T-cell (primary cell): ENCODE data around the gene GHRH. TPM values are rescaled to one million over a fixed set of nuclear protein-coding genes. Genes with fewer than 3 reads are reported as not detected.
A peak's percentile ranks its signal among the peaks of the same experiment; 100 is the strongest.

ENCODE experiments used
- ATAC-seq, 4 experiments: fragments of 200-7000 bp in 3 of 4; fragments of 150-1000 bp in 1 of 4; cut with Tn5 transposase; replicated peaks in 1 of 4; 1 replicate in 3 of 4; 2 replicates in 1 of 4; pipeline ENCODE4 v1.10.0; 2021; ENCODE audit warnings: moderate library complexity in 3 of 4, mild to moderate bottlenecking in 2 of 4, moderate number of reproducible peaks in 1 of 4
- CTCF ChIA-PET, 2 donors: fragments of 300-600 bp; sonication (Branson Sonifier 250); formaldehyde crosslinking; loops; one replicate each; lab custom pipeline; 2022; ENCODE audit warnings: antibody characterized with exemption in 2 of 2; lab: Charles Lee
- POLR2A ChIA-PET, 2 donors: fragments of 300-600 bp; sonication (Branson Sonifier 250); formaldehyde crosslinking; loops; one replicate each; lab custom pipeline; 2022; ENCODE audit warnings: antibody characterized with exemption in 2 of 2; lab: Charles Lee
- DNase-seq, 35 experiments: peaks; one replicate each; pipeline versions ENCODE4 v3.0.0 to v3.0.0-alpha.2; 2013 to 2023
- H3K27ac ChIP-seq: one replicate; pipeline ENCODE4 v1.5.1; 2013; ENCODE audit warnings: low read length
- H3K27me3 ChIP-seq, 2 experiments: replicated peaks in 1 of 2; 1 replicate in 1 of 2; 2 replicates in 1 of 2; pipeline versions ENCODE4 v1.6.1 to v1.7.0; 2013; ENCODE audit warnings: low read length in 1 of 2, mixed read lengths in 1 of 2; ENCODE audit not compliant: control insufficient read depth in 2 of 2, insufficient read depth in 2 of 2; ENCODE audit errors: extremely low read depth in 1 of 2
- H3K36me3 ChIP-seq, 2 donors: 1 replicate in 1 of 2; 2 replicates in 1 of 2; pipeline versions ENCODE4 v1.6.1 to v1.7.0; 2013; ENCODE audit warnings: low read length in 1 of 2; ENCODE audit not compliant: control insufficient read depth in 2 of 2, insufficient read depth in 1 of 2; ENCODE audit errors: extremely low read depth in 1 of 2
- H3K4me1 ChIP-seq, 2 experiments: 1 replicate in 1 of 2; 2 replicates in 1 of 2; pipeline versions ENCODE4 v1.6.1 to v1.7.0; 2013; ENCODE audit warnings: low read length in 2 of 2, mixed read lengths in 1 of 2; ENCODE audit not compliant: insufficient read depth in 2 of 2, control insufficient read depth in 1 of 2; ENCODE audit errors: extremely low read depth in 1 of 2
- H3K4me3 ChIP-seq, 2 donors: 1 replicate in 1 of 2; 2 replicates in 1 of 2; pipeline versions ENCODE4 v1.5.1 to v1.7.0; 2013; ENCODE audit warnings: mild to moderate bottlenecking in 2 of 2, low read length in 1 of 2, moderate library complexity in 1 of 2; ENCODE audit not compliant: control insufficient read depth in 1 of 2; ENCODE audit errors: extremely low read depth in 1 of 2
- H3K9me3 ChIP-seq: 2 replicates; pipeline ENCODE4 v1.7.0; 2013
- H3K27ac Mint-ChIP-seq, 2 donors: one replicate each; pipeline ENCODE4 v1.8.0; 2020 to 2021; ENCODE audit warnings: mild to moderate bottlenecking in 2 of 2, mixed read lengths in 2 of 2
- H3K27me3 Mint-ChIP-seq, 2 donors: one replicate each; pipeline ENCODE4 v1.8.0; 2021 to 2022; ENCODE audit warnings: mixed read lengths in 2 of 2
- H3K36me3 Mint-ChIP-seq: one replicate; pipeline ENCODE4 v1.8.0; 2021; ENCODE audit warnings: mixed read lengths
- H3K4me1 Mint-ChIP-seq, 3 donors: one replicate each; pipeline ENCODE4 v1.8.0; 2020 to 2022; ENCODE audit warnings: mixed read lengths in 3 of 3, mild to moderate bottlenecking in 1 of 3
- H3K4me3 Mint-ChIP-seq, 3 donors: one replicate each; pipeline ENCODE4 v1.8.0; 2020 to 2022; ENCODE audit warnings: mild to moderate bottlenecking in 3 of 3, mixed read lengths in 3 of 3, moderate library complexity in 3 of 3
- H3K9me3 Mint-ChIP-seq, 3 donors: one replicate each; pipeline ENCODE4 v1.8.0; 2020 to 2022; ENCODE audit warnings: mixed read lengths in 3 of 3
- WGBS: methylation state at CpG from one replicate; pipeline ENCODE4 v1.1.5; 2013; ENCODE audit warnings: missing lambda C conversion rate; ENCODE audit not compliant: insufficient coverage; 5-methylcytosine and 5-hydroxymethylcytosine counted together
- total RNA-seq, 35 experiments: library from RNA in 6 of 35; stranded (reverse) in 6 of 35; fragments of 120-200 nt in 1 of 35; gene quantifications; one replicate each; pipeline versions ENCODE4 v1.2.1 to v1.2.4 and lab custom pipeline; 2013 to 2026

The GHRH gene
- total RNA-seq, 5 donors from 2014 or later (not counting 1 experiment from before 2014, with no cell fraction given): not detected

- no peaks in the 10 kb centered on the region for H3K27me3 ChIP-seq
- no peak overlapping the region for H3K4me3 Mint-ChIP-seq
- no peaks in the 10 kb centered on the region for H3K27me3 Mint-ChIP-seq
- peaks cover 71% of the 10 kb centered on the region for H3K36me3 Mint-ChIP-seq
- DNase-seq (no peak), ATAC-seq (no peak)
- peaks cover 9 to 95% of the 10 kb centered on the region in 2 donors for H3K36me3 ChIP-seq
- WGBS: 100% methylated on average over 3 of the region's 3 CpGs
- H3K9me3 Mint-ChIP-seq: no peaks in the 10 kb centered on the region
- H3K4me1 ChIP-seq: no peaks in the 10 kb centered on the region
- H3K27ac ChIP-seq: no peak overlapping the region
- H3K4me3 ChIP-seq: no peak overlapping the region
- peak overlapping the region in 1 of 2 donors; percentile 31 for H3K27ac Mint-ChIP-seq
- ChIA-PET POLR2A (no interaction called here), CTCF (no interaction called here)
- peaks cover 0 to 3% (median 3%) of the 10 kb centered on the region in 3 donors for H3K4me1 Mint-ChIP-seq
- no peaks in the 10 kb centered on the region for H3K9me3 ChIP-seq
Measured at GRCh38 chr20:37204056-37204455, 57.6 kb downstream of the GHRH start.

DNA sequence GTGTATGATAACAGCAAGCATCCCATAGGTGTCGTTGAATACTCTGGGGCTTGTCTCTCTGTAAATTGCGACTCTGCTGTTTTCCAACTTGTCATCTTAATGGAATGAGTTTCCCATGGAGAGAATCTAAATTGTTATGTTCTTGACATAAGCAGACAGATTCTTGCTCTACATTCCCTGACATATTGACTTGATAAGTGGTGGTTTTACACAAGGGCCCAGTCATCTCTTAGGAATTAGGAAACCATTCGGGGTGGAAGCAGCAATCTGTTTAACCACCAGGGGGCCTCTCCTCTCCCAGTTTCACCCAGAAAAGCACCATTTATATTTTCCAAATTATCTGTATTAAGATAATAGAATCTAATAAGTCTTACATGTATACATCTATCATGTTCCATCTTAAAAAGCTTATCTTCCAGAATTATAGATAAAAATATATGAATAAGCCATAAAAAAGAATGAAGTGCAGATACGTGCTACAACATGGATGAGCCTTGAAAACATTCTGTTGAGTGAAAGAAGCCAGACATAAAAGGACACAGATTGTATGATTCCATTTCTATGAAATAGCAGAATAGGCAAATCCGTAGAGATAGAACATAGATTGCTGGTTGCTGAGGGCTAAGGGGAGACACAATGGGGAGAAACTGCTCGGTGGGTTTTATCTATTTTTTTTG is 59.2 kb downstream of the GHRH start:
- Mint-ChIP-seq H3K27ac (no peak overlapping the region), H3K9me3 (no peaks in the 10 kb centered on the region), H3K4me1 (peaks cover 0 to 7% (median 6%) of the 10 kb centered on the region in 3 donors), H3K27me3 (no peaks in the 10 kb centered on the region), H3K4me3 (no peak overlapping the region), H3K36me3 (peaks cover 70% of the 10 kb centered on the region)
- no peak overlapping the region for H3K4me3 ChIP-seq
- 100% methylated on average over 1 of the region's 6 CpGs for WGBS
- peaks cover 8 to 95% of the 10 kb centered on the region in 2 donors for H3K36me3 ChIP-seq
- no peaks in the 10 kb centered on the region for H3K4me1 ChIP-seq
- CTCF ChIA-PET: interaction anchor here (1.0 to 1.8 kb wide), 3 partner anchors 10 to 332 kb away, joined by 3 to 4 read pairs (median 4); no protein-coding TSS in a partner anchor
- POLR2A ChIA-PET: no interaction called here
- ATAC-seq (peak in 1 of 4 experiments; percentile 50), DNase-seq (peak in 6 of 35 experiments; percentile 5 to 57 (median 17))
- H3K27me3 ChIP-seq: no peaks in the 10 kb centered on the region
- no peaks in the 10 kb centered on the region for H3K9me3 ChIP-seq
- no peak overlapping the region for H3K27ac ChIP-seq

DNA sequence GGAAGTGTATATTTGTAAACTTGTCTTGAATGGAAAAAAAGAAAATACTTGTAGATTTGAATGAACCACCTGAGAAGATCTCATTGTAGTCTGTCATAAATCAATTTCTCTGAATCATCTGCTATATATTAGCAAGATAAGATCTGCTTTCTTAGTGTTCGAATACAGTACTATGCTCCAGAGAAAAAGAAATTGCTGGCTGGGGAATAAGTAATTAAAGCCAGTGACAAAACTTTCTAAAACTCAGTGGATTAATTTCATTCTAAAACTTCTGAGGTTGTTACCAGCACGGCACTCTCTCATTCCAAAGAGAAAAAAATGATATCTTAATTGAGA is 59.8 kb downstream of the GHRH start:
- Histone ChIP-seq H3K4me1 (peaks cover 0 to 5% of the 10 kb centered on the region in 2 experiments), H3K4me3 (no peak overlapping the region), H3K27ac (no peak overlapping the region), H3K9me3 (no peaks in the 10 kb centered on the region), H3K36me3 (peaks cover 8 to 94% of the 10 kb centered on the region in 2 donors), H3K27me3 (no peaks in the 10 kb centered on the region)
- DNase-seq (no peak), ATAC-seq (no peak)
- Mint-ChIP-seq H3K27me3 (no peaks in the 10 kb centered on the region), H3K4me3 (no peak overlapping the region), H3K36me3 (peaks cover 69% of the 10 kb centered on the region), H3K4me1 (peaks cover 6 to 12% (median 12%) of the 10 kb centered on the region in 3 donors), H3K9me3 (no peaks in the 10 kb centered on the region), H3K27ac (no peak overlapping the region)
- CTCF ChIA-PET: interaction anchor here (0.6 to 1.8 kb wide), 4 partner anchors 10 to 949 kb away, joined by 3 to 5 read pairs (median 4); no protein-coding TSS in a partner anchor
- WGBS: no CpG with 5 or more reads among the region's 2 CpGs
- POLR2A ChIA-PET: no interaction called here

Other genes with a start within 250 kb of the GHRH start
- 10 to 100 TPM; 24.3 to 29.7 (median 28.2) TPM for gene RBL1, start 165.8 kb downstream of the GHRH start, total RNA-seq
- gene RPN2, start 82.5 kb downstream of the GHRH start, total RNA-seq: 100 to 1,000 TPM in 4 of 5 donors, 10 to 100 TPM in 1; 88.8 to 130 (median 121) TPM
- 1 to 10 TPM in 4 of 5 donors, under 1 TPM in 1; 0.70 to 2.5 (median 1.5) TPM for gene MROH8, start 82.3 kb downstream of the GHRH start, total RNA-seq
- gene MANBAL, start 27.8 kb upstream of the GHRH start, total RNA-seq: 10 to 100 TPM in 3 of 5 donors, 1 to 10 TPM in 2; 5.8 to 12.6 (median 11.7) TPM
- gene SRC, start 84.3 kb upstream of the GHRH start, total RNA-seq: 1 to 10 TPM; 1.4 to 4.5 (median 2.0) TPM